Left lung (tissue), 10 donors: ENCODE results near the gene ECD. TPM values are rescaled to one million over a fixed set of nuclear protein-coding genes. Genes with fewer than 3 reads are reported as not detected.

ENCODE experiments used
- ATAC-seq: fragments of 200-7000 bp; cut with Tn5 transposase; one replicate; pipeline ENCODE4 v1.9.1; 2020; ENCODE audit warnings: moderate library complexity
- DNase-seq, 4 donors: peaks; one replicate each; pipeline ENCODE4 v3.0.0-alpha.2; 2013 to 2020
- H3K27ac ChIP-seq, 2 donors: fragments of 200-600 bp; sonication (generic) in 1 of 2; one replicate each; pipeline versions ENCODE4 v1.5.0 to v1.8.0; 2020 to 2021
- H3K27me3 ChIP-seq, 2 donors: fragments of 200-600 bp; sonication (generic) in 1 of 2; one replicate each; pipeline versions ENCODE4 v1.5.0 to v1.8.0; 2020 to 2021
- H3K36me3 ChIP-seq, 2 donors: fragments of 200-600 bp; sonication (generic) in 1 of 2; one replicate each; pipeline versions ENCODE4 v1.5.0 to v1.8.0; 2020 to 2021
- H3K4me1 ChIP-seq, 2 donors: fragments of 200-600 bp; one replicate each; pipeline ENCODE4 v1.8.0; 2021
- H3K4me3 ChIP-seq, 2 donors: fragments of 200-600 bp; sonication (generic) in 1 of 2; one replicate each; pipeline versions ENCODE4 v1.5.0 to v1.8.0; 2020 to 2021; ENCODE audit warnings: mild to moderate bottlenecking in 1 of 2
- H3K9me3 ChIP-seq, 2 donors: fragments of 200-600 bp; sonication (generic) in 1 of 2; one replicate each; pipeline versions ENCODE4 v1.5.0 to v1.8.0; 2020 to 2021
- intact Hi-C, 2 donors: fragments of 100-400 bp; cut with DNase I; formaldehyde crosslinking; loops; one replicate each; pipeline versions ENCODE4 v1.11.2 to v1.14.2; 2022
- polyA plus RNA-seq, 6 donors: library from polyadenylated mRNA; unstranded; fragments of 120-200 nt; gene quantifications; one replicate each; pipeline ENCODE4 v1.2.1, GENCODE V29; 2013; ENCODE audit not compliant: insufficient read length in 6 of 6
- total RNA-seq, 2 donors: library from RNA; stranded (reverse); fragmentation: NEBNext Ultra II Directional; extraction: Animal tissue kit (Norgen Biotek cat#: 25700); gene quantifications; one replicate each; pipeline ENCODE4 v1.2.1, GENCODE V29; 2021
- TF ChIP-seq, protein P1 (sequence below), 2 donors: fragments of 200-600 bp; sonication (generic) in 1 of 2; IDR thresholded peaks; one replicate each; pipeline versions ENCODE4 v1.5.0 to v1.8.0; 2021; ENCODE audit warnings: antibody characterized with exemption in 2 of 2
- donor health status: DM: no; HTN: yes; CAD: no.
- donor health status: DM: no; HTN: no; CAD: no.

Gene ECD
- total and polyA plus RNA-seq, 8 donors = 22.6 to 42.7 (median 36.4) TPM

DNA sequence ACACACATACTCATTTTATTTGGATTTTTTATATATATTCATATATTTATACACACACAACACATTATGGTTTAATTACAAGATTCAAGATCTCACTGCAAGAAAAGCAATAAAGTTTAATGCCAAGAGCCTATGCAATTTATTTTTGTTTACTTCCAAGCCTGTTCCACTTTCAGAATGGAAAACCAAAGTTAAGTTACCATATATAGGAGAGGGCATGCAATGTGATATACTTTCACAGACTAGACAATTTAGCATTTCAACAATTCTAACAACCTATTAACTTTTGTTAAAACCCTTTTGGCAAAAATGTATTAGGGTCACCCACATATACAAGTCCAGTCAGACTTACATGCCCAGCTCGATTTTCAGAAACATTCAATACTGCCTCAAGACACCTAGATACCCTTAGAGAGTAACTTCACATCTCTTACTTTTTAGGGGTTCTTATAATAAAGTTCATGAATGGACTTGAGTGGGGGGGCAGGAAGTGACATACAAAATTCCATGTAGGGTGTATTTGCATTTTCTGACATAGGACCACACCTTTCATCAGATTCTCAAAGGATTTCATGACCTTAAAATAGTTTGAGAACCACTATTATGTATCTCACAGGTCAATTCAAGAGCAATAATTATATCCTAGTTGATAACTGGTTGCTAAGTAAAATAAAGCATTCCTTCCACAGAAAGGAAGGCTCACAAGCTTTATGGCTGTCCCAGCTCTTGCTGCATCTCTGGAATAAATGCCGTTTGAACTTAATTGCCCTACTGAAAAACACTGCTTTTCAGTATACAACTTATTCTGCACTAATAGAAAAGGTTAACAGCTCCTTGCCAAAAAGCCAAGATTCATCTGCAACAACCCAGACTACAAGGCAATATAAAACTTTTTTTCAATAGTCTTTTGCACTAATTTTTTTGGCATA, 73.6 kb downstream of the ECD start:
- peaks cover 4 to 27% of the 10 kb centered on the region in 2 donors for H3K4me1 ChIP-seq
- intact Hi-C loops = no loop called here
- ATAC-seq = no peak
- TF ChIP-seq, protein P1, sequence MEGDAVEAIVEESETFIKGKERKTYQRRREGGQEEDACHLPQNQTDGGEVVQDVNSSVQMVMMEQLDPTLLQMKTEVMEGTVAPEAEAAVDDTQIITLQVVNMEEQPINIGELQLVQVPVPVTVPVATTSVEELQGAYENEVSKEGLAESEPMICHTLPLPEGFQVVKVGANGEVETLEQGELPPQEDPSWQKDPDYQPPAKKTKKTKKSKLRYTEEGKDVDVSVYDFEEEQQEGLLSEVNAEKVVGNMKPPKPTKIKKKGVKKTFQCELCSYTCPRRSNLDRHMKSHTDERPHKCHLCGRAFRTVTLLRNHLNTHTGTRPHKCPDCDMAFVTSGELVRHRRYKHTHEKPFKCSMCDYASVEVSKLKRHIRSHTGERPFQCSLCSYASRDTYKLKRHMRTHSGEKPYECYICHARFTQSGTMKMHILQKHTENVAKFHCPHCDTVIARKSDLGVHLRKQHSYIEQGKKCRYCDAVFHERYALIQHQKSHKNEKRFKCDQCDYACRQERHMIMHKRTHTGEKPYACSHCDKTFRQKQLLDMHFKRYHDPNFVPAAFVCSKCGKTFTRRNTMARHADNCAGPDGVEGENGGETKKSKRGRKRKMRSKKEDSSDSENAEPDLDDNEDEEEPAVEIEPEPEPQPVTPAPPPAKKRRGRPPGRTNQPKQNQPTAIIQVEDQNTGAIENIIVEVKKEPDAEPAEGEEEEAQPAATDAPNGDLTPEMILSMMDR (IDR thresholded peaks at IDR 0.05) = no peak
- no peaks in the 10 kb centered on the region for H3K36me3 ChIP-seq
- H3K27ac ChIP-seq = peak overlapping the region; percentile 98
- DNase-seq = peak in 1 of 4 donors; percentile 33
- H3K9me3 ChIP-seq = no peaks in the 10 kb centered on the region
- H3K27me3 ChIP-seq = no peaks in the 10 kb centered on the region
- peak overlapping the region; percentile 74 to 81 for H3K4me3 ChIP-seq

DNA sequence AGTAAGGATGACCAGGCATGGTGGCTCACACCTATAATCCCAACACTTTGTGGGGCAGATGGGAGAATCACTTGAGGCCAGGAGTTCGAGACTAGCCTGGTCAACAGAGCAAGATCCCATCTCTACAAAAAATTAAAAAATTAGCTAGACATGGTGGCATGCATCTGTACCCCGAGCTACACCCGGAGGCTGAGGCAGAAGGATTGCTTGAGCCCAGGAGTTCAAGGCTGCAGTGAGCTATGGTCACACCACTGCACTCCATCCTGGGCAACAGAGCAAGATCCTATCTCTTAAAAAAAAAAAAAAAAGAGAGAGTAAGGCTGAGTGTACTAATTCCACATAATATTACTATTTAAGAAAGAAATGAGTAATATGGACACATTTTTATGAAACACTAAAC, 75.0 kb downstream of the ECD start:
- intact Hi-C loops = no loop called here
- no peak overlapping the region for H3K27ac ChIP-seq
- H3K36me3 ChIP-seq = no peaks in the 10 kb centered on the region
- no peaks in the 10 kb centered on the region for H3K27me3 ChIP-seq
- H3K9me3 ChIP-seq = no peaks in the 10 kb centered on the region
- TF ChIP-seq, protein P1 (IDR thresholded peaks at IDR 0.05) = no peak
- ATAC-seq (no peak), DNase-seq (no peak)
- H3K4me3 ChIP-seq = no peak overlapping the region
- peaks cover 4 to 31% of the 10 kb centered on the region in 2 donors for H3K4me1 ChIP-seq

DNA sequence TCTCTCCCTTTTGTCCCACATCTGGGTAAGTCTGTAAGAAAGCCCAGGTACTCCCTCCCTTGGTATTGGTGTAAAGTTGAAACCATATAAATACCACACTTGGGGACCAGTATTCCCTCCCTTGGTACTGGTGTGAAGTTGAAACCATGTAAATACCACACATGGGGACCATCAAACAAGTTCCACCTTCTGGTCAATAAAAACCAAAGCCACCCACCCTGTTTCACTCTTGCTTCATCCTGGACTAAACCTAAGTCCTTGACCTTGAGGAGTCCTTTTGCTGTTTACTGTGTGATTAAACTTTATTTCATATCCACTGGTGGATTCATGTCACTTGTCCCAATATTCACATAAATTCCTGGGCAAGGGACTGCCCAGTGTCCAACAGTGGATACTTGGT, 79.5 kb downstream of the ECD start:
- TF ChIP-seq, protein P1 (IDR thresholded peaks at IDR 0.05) = no peak
- peak; percentile 9 for ATAC-seq
- no peaks in the 10 kb centered on the region for H3K9me3 ChIP-seq
- H3K4me1 ChIP-seq = peaks cover 6 to 21% of the 10 kb centered on the region in 2 donors
- DNase-seq = no peak
- intact Hi-C loops = no loop called here
- no peaks in the 10 kb centered on the region for H3K27me3 ChIP-seq
- H3K36me3 ChIP-seq = no peaks in the 10 kb centered on the region
- H3K4me3 ChIP-seq = no peak overlapping the region
- H3K27ac ChIP-seq = no peak overlapping the region

DNA sequence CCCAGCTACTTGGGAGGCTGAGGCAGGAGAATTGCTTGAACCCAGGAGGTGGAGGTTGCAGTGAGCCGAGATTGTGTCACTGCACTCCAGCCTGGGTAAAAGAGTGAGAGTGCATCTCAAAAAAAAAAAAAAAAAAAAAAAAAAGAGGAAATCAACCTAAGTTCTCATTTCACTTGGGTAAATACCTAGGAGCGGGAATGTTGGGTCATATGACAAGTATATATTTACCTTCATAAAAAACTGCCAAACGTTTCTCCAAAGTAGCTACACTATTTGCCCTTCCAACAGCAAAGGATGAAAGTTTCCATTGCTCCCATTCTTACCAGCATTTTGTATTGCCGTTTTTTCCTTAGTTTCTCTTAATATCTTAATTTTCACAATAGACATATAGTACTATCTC, 81.0 kb downstream of the ECD start:
- H3K4me3 ChIP-seq = no peak overlapping the region
- intact Hi-C loops = no loop called here
- H3K4me1 ChIP-seq = peaks cover 9 to 23% of the 10 kb centered on the region in 2 donors
- TF ChIP-seq, protein P1 (IDR thresholded peaks at IDR 0.05) = no peak
- no peaks in the 10 kb centered on the region for H3K9me3 ChIP-seq
- H3K27ac ChIP-seq = peak overlapping the region; percentile 15 to 56
- ATAC-seq (peak; percentile 75), DNase-seq (no peak)
- H3K27me3 ChIP-seq = no peaks in the 10 kb centered on the region
- no peaks in the 10 kb centered on the region for H3K36me3 ChIP-seq

DNA sequence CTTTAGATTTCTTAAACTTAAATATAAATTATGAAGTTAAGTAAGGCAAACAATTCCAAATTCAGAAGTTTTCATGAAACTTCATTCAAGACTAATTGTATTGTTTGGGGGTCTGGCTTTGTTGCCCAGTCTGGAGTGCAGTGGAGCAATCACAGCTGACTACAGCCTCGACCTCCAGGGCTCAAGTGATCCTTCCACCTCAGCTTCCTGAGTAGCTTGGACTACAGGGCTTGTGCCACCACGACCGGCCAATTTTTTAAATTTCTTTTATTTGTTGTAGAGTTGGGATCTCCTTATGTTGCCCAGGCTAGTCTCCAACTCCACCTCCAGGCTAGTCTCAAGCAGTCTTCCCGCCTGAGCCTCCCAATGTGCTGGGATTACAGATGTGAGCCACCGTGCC, 83.6 kb downstream of the ECD start:
- Histone ChIP-seq H3K27me3 (no peaks in the 10 kb centered on the region), H3K9me3 (no peaks in the 10 kb centered on the region), H3K36me3 (no peaks in the 10 kb centered on the region), H3K27ac (no peak overlapping the region), H3K4me3 (no peak overlapping the region), H3K4me1 (peaks cover 9 to 13% of the 10 kb centered on the region in 2 donors)
- ATAC-seq (no peak), DNase-seq (no peak)
- TF ChIP-seq, protein P1 (IDR thresholded peaks at IDR 0.05) = no peak
- intact Hi-C loops = no loop called here
